Stimulated activated naive CD8-positive, alpha-beta T cell treated with anti-CD3 and anti-CD28 coated beads, Interleukin-15, amount 100 ng/mL, for 72 hours (primary cell): ENCODE measurements around the gene RASSF5.

Experiments
- ATAC-seq: fragments of 150-1000 bp; cut with Tn5 transposase; 2 replicates; pipeline ENCODE4 v1.10.0; 2021; ENCODE audit warnings: mild to moderate bottlenecking, moderate library complexity
- DNase-seq, 2 donors: peaks; one replicate each; pipeline ENCODE4 v3.0.0; 2021 to 2022
- H3K27ac Mint-ChIP-seq, 2 donors: one replicate each; pipeline ENCODE4 v1.8.0; 2022; ENCODE audit warnings: mild to moderate bottlenecking in 2 of 2, mixed read lengths in 2 of 2, moderate library complexity in 2 of 2
- H3K27me3 Mint-ChIP-seq: one replicate; pipeline ENCODE4 v1.8.0; 2022; ENCODE audit warnings: mixed read lengths
- H3K4me1 Mint-ChIP-seq: one replicate; pipeline ENCODE4 v1.8.0; 2022; ENCODE audit warnings: mild to moderate bottlenecking, mixed read lengths
- H3K4me3 Mint-ChIP-seq, 2 donors: one replicate each; pipeline ENCODE4 v1.8.0; 2022; ENCODE audit warnings: mild to moderate bottlenecking in 2 of 2, mixed read lengths in 2 of 2, moderate library complexity in 1 of 2
- H3K9me3 Mint-ChIP-seq, 2 donors: one replicate each; pipeline ENCODE4 v1.8.0; 2022; ENCODE audit warnings: mixed read lengths in 2 of 2

The RASSF5 gene, protein sequence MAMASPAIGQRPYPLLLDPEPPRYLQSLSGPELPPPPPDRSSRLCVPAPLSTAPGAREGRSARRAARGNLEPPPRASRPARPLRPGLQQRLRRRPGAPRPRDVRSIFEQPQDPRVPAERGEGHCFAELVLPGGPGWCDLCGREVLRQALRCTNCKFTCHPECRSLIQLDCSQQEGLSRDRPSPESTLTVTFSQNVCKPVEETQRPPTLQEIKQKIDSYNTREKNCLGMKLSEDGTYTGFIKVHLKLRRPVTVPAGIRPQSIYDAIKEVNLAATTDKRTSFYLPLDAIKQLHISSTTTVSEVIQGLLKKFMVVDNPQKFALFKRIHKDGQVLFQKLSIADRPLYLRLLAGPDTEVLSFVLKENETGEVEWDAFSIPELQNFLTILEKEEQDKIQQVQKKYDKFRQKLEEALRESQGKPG

DNA sequence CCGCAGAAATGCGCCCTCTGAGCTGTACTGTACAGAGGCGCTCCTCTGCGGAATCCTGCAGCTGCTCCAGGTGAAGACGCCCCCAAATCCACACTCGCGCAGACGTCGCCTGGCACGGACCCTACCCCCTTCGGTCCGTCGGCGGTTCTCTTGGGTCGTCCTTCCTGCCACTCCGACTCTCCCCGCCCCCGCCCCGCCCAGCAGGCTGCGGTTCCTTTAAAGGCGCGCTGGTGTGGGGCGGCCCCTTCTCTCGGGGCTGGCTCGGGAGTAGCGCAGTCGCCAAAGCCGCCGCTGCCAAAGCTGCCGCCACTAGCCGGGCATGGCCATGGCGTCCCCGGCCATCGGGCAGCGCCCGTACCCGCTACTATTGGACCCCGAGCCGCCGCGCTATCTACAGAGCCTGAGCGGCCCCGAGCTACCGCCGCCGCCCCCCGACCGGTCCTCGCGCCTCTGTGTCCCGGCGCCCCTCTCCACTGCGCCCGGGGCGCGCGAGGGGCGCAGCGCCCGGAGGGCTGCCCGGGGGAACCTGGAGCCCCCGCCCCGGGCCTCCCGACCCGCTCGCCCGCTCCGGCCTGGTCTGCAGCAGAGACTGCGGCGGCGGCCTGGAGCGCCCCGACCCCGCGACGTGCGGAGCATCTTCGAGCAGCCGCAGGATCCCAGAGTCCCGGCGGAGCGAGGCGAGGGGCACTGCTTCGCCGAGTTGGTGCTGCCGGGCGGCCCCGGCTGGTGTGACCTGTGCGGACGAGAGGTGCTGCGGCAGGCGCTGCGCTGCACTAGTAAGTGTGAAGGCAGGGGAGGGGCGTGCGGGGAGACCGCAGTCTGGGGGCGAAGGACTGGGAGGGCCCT, at the start of gene RASSF5:
Gene RASSF5 (plus strand): TSS at position 248 of the 846 bp plus-strand sequence. CDS start 72 bp downstream, at position 320.
- peaks cover 55% of the 10 kb centered on the region for H3K27me3 Mint-ChIP-seq
- H3K4me1 Mint-ChIP-seq, result peaks cover 62% of the 10 kb centered on the region

DNA sequence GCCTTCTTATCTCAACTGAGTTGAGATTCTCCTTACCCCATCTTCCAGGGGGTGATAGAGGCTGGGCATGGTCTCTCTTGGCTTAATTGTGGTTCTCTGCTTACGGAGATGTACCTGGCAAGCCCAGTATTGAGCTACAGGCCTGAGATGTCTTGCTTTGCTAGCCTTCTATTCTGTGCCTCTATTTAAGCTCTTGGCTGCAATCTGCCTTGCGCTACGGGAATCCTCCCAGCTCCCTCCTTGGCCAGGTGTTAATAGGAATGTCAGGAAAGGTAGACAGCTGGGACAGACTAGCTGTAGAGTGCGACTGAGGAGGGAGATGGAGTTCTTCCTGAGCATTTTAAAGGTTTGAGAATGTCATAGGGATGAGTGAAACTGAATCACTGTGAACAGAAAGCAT, 47.6 kb upstream of the RASSF5 start:
- Mint-ChIP-seq H3K27ac (peak overlapping the region in 1 of 2 donors; percentile 35), H3K9me3 (no peaks in the 10 kb centered on the region), H3K4me1 (peaks cover 31% of the 10 kb centered on the region), H3K4me3 (no peak overlapping the region), H3K27me3 (no peaks in the 10 kb centered on the region)
- DNase-seq (no peak), ATAC-seq (no peak)

More for the DNA sequence above, at the start of gene RASSF5:
- peak within 1 kb of the TSS; percentile 77 to 80 for H3K4me3 Mint-ChIP-seq
- no peaks in the 10 kb centered on the region for H3K9me3 Mint-ChIP-seq
- ATAC-seq (peak; percentile 83), DNase-seq (peak; percentile 76 to 87)
- H3K27ac Mint-ChIP-seq, result peak within 1 kb of the TSS; percentile 28 to 89

DNA sequence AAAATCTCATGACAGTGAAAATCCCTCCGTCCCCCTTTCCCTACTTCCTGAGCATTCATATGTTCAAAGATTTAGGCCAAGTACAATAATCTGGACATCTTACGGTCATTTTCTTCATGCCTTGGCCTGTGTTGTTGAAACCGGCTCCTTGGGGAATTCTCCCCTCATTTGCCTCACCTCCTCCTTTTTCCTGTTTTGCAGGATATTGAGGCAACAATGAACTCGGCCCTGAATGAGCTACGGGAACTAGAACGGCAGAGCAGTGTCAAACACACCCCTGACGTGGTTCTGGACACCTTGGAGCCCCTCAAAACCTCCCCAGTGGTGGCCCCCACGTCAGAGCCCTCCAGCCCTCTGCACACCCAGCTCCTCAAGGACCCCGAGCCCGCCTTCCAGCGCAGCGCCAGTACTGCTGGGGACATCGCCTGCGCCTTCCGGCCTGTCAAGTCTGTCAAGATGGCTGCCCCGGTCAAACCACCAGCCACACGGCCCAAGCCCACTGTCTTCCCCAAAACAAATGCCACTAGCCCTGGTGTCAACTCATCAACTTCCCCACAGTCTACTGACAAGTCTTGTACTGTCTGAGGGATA, 46.4 kb upstream of the RASSF5 start:
- peaks cover 42% of the 10 kb centered on the region for H3K4me1 Mint-ChIP-seq
- no peak overlapping the region for H3K27ac Mint-ChIP-seq
- no peaks in the 10 kb centered on the region for H3K9me3 Mint-ChIP-seq
- no peak for ATAC-seq
- no peaks in the 10 kb centered on the region for H3K27me3 Mint-ChIP-seq
- DNase-seq, result no peak
- H3K4me3 Mint-ChIP-seq, result no peak overlapping the region

DNA sequence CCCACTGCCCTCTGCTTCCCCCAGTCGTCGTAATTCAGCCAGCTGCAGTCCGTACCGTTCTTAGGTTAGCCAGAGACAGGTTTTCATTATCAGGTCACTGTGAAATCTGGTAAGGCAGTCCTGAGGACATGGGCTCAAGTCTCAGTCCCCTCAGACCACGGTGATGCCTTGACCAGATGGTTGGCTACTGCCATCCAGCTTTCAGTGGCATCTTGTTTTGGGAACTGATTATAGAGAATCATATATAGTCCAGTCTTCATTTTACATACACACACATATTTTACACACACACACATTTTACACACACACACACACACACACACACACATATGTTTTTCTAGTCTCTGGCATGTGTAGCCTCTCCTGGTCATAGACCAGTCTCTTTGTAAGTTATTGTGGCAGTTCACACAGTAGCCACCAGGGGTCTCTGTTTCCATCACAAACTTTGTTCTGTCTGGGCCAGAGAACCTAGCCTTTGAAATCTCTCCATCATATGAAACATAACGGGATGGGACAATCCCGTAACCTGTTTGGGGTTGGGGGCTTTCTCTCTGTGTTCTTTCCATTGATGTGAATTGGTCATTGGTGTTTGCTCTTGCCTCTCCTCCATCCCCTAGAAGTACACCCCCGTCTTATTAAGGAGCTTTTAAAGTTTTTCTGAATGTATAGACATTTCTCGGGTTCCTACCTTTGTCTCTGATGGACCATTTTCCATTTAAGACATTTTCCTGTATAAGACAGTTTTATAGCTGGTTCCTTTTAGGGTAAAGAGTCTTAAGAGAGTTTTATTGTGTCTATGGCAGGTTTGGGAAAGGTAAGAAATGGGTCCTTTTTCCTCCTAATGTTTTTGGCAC, 45.5 kb upstream of the RASSF5 start:
- Mint-ChIP-seq H3K27ac (no peak overlapping the region), H3K9me3 (no peaks in the 10 kb centered on the region), H3K27me3 (no peaks in the 10 kb centered on the region), H3K4me1 (peaks cover 51% of the 10 kb centered on the region), H3K4me3 (no peak overlapping the region)
- DNase-seq (peak; percentile 66 to 69), ATAC-seq (peak; percentile 65)

DNA sequence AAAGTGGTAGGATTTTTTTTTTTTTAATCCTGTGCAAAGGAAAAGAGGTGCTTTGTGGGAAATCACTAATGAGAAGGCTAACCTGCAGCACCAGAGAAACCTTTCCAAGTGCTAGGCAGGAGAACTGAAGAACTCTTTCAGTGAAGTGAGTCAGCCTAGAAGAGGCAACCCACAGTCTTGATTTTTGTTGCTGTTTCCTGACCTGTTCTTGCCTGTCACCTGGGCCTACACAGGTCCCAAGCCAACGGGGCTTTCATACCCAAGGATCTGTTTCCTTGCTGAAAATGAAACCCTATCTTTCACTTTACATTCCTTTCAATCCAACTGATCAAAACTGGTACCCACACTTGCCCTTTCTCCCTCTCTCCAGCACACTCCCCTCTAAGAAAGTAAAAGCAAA, 44.2 kb upstream of the RASSF5 start:
- no peaks in the 10 kb centered on the region for H3K27me3 Mint-ChIP-seq

DNA sequence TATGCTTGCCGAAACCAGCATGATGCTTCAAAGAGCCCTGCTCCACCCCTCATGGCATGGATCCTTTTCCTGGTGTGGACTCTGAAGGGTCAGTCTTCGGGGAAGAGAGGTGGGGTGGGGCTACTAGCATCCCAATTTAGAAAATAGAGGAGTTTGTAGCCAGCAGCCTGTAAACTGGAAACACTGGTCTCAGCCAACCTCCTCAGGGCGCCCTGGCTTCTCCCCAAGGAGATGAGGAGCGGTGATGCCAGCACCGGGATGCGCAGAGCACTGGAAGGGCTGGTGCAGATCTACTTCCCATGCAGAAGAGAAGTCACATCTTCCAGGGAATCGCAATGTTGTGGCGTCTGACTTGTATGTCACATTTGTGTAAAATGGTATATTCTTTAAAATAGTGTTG, 43.4 kb upstream of the RASSF5 start:
- no peak overlapping the region for H3K27ac Mint-ChIP-seq
- no peak overlapping the region for H3K4me3 Mint-ChIP-seq
- H3K9me3 Mint-ChIP-seq, result no peaks in the 10 kb centered on the region
- H3K27me3 Mint-ChIP-seq, result no peaks in the 10 kb centered on the region
- no peak for ATAC-seq
- DNase-seq, result no peak
- peaks cover 71% of the 10 kb centered on the region for H3K4me1 Mint-ChIP-seq

More for the DNA sequence above, 44.2 kb upstream of the RASSF5 start:
- no peaks in the 10 kb centered on the region for H3K9me3 Mint-ChIP-seq
- H3K4me3 Mint-ChIP-seq, result peak overlapping the region; percentile 10 to 26
- DNase-seq (peak in 1 of 2 donors; percentile 35), ATAC-seq (peak; percentile 65)
- H3K4me1 Mint-ChIP-seq, result peaks cover 64% of the 10 kb centered on the region
- H3K27ac Mint-ChIP-seq, result peak overlapping the region; percentile 38 to 67

DNA sequence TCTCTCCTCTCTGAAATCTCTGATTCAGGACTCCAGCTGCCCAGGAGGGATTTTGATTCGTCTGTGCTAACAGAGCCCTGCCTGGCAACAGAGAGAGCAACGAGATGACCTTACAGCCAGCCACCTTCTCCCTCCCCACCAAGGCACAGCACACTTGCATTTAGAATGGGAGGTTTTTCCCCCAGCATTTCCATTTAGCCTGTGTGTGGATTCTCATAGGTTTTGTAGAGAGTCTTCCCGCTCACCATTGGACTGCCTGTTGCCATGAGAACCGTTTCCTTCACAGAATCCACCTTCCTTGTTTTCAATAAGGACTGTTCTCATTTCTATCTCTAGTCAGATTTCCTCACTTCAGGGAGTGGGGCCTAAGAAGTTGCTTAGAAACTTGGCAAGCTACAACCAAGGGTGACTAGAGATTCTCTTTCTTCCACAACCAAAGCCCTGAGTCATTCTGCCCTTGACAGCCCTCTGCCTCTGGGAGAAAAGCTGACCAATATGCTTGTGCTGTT, 42.8 kb upstream of the RASSF5 start:
- no peaks in the 10 kb centered on the region for H3K27me3 Mint-ChIP-seq
- no peak overlapping the region for H3K4me3 Mint-ChIP-seq
- H3K9me3 Mint-ChIP-seq, result no peaks in the 10 kb centered on the region
- no peak overlapping the region for H3K27ac Mint-ChIP-seq
- DNase-seq (no peak), ATAC-seq (no peak)
- H3K4me1 Mint-ChIP-seq, result peaks cover 77% of the 10 kb centered on the region

DNA sequence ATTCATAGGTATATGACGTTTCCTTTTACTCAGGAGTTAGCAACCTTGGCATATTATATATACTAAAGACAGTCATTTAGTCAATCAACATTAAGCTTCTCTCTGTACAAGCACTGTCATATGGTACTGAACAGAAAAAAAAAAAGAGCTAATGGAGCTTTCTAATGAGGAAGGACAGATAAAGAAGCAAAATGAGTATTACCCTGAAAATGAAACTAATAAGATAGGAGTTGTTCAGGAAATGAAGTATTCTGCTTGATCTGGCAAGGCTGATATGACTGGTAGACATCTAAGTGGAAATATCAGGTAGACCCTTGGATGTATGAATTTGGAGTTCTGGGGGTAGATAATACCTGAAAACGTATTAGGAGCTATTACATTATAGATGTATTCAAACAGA, 41.4 kb upstream of the RASSF5 start:
- Mint-ChIP-seq H3K27ac (peak overlapping the region; percentile 41 to 84), H3K9me3 (no peaks in the 10 kb centered on the region), H3K27me3 (no peaks in the 10 kb centered on the region), H3K4me3 (peak overlapping the region; percentile 67 to 77), H3K4me1 (peaks cover 86% of the 10 kb centered on the region)
- no peak for DNase-seq
- ATAC-seq, result peak; percentile 11

DNA sequence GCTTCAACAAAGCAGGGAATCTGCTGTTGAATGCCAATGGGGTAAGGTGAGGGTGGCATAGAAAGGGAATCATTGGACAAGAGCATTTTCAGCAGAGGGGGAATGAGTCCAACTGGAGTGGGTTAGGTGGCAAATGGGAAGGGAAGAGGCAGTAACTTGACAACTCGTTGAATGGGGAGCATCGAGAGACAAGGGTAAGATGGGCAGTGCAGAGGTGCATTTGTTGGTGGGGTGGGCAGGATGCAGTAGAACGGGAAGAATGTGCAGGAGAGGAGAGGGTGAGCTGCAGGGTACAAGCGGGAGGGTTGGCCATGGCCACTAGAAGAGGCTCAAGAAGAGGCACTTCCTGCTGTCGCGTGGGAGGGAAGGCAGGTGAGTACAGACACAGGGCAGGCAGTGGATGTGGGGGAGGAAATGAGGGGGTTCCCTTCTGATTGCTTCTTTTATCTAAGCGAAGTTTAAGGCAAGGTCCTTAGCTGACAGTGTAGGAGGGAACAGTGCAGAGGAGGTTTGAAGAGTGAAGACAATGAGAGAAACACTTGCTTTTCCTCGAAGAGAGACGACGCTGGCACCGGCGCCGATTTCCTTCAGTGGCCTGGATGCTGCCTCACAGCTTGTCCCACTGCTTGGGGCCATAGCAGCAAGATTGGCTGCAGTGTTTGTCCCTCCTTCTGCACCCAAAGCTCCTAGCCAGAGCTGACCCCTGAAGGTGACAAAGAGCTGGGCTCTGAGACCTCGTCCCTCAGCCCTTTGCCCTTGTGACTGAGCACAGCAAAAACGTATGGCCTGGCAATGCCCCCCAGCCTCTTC, 40.3 kb upstream of the RASSF5 start:
- Mint-ChIP-seq H3K9me3 (no peaks in the 10 kb centered on the region), H3K27me3 (no peaks in the 10 kb centered on the region), H3K4me3 (peak overlapping the region; percentile 63 to 96), H3K4me1 (peaks cover 89% of the 10 kb centered on the region), H3K27ac (peak overlapping the region; percentile 36 to 52)
- peak in 1 of 2 donors; percentile 24 for DNase-seq
- ATAC-seq, result no peak

DNA sequence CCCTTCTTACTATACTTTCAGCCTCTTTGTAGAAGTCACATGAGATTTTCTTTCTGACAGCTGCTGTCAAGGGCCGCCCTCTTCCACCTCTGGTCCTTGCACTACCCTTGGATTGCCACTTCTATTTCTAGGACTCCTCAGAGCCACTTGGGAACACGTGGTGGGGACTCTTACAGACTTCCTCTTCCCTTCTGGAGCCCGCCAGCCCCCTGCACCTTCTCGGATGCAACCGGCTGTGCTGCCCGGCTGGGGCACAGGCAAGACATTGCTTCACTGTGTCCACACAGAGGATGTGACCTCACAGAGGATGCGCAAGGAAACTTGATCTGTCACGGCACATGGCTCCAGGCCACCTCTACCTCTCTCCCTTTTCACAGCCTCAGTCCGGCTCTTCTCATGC, 39.4 kb upstream of the RASSF5 start:
- Mint-ChIP-seq H3K4me3 (peak overlapping the region; percentile 63 to 96), H3K9me3 (no peaks in the 10 kb centered on the region), H3K27me3 (no peaks in the 10 kb centered on the region), H3K27ac (peak overlapping the region; percentile 66 to 91), H3K4me1 (peaks cover 90% of the 10 kb centered on the region)
- DNase-seq, result peak in 1 of 2 donors; percentile 48
- no peak for ATAC-seq

DNA sequence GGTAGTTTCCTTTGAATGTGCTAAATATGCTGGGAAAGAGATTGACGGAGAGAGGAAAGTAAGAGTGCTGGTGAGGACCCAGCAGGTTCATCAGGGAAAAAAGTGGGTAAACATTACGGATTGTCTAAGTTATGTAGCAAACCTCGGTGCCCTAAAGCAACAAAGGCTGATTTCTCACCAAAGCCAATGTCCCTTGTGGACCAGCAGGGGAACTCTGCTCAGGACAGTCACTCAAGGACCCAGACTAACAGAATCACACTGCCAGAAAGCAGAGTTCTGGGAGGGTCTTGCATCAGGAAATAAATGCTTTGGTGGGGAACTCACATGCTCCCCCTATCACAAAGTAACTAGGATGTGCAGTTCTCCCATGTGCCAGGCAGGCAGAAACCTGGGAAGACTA, 38.8 kb upstream of the RASSF5 start:
- Mint-ChIP-seq H3K4me3 (peak overlapping the region; percentile 63 to 96), H3K9me3 (no peaks in the 10 kb centered on the region), H3K27me3 (no peaks in the 10 kb centered on the region), H3K27ac (peak overlapping the region in 1 of 2 donors; percentile 91), H3K4me1 (peaks cover 90% of the 10 kb centered on the region)
- DNase-seq (no peak), ATAC-seq (no peak)

DNA sequence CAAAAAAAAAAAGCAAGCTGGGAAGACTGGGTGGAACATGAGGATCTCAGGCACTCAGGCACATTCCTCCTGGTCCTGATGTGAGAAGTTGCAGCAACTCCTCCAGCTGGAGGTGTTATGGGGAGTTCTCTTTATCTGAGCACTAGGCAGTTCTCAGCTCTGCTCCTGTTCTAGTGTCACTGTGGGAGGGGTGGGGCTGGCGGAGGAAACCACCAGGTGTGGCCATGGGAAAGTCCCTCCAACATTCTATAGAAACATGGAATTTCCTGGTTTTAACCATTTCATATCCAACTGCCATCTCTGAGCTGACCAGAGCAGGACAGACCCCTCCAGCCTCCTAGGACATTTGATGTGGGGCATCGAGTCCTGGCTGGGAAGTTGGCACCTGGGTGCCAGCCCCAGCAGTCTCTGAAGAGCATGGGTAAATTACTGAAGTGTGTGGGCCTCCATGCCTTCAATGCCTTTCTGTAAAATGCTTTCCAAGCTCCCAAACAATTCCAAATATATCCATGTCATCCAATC, 37.9 kb upstream of the RASSF5 start:
- peak overlapping the region; percentile 80 to 83 for H3K27ac Mint-ChIP-seq
- peak overlapping the region; percentile 96 to 97 for H3K4me3 Mint-ChIP-seq
- peaks cover 91% of the 10 kb centered on the region for H3K4me1 Mint-ChIP-seq
- no peaks in the 10 kb centered on the region for H3K9me3 Mint-ChIP-seq
- peak in 1 of 2 donors; percentile 34 for DNase-seq
- no peaks in the 10 kb centered on the region for H3K27me3 Mint-ChIP-seq
- ATAC-seq, result no peak

DNA sequence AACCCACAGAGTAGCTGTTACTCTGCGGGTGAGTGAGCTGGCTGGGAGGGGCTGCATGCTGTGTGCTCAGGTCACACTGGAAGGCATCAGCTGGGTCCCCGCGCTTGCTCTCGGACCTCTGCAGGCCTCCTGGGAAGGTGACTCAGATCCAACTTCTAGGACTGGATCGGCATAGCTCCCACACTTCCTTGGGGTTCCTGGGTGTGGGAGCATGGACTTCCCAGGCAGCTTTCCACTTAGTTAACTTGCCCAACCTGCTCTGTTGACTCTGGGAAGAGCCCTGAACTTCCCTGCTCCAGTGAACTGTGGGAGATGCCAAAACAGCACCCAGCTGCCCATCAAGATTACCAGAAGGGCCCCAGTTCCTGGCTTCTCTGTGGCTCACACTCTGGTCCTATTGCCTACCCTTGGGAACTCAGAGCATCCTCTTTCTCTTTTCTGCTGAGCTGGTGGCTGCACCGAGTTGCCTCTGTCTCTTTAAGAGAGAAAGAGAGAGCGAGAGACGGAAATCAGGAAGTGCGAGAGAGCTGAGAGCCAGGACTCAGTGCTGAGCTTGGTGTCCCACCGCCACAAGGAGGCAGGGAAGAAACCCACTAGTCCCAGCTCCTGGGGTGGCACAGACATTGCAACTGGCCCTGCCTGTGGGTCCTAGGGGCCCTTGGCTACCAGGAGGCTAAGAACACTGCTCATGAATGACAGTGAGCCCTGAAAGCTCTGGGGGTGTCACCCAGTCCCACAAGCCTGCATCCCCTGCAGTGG, 37.2 kb upstream of the RASSF5 start, which contains the start of gene IKBKE:
Gene IKBKE (plus strand): TSS at position 544 of the 759 bp plus-strand sequence. CDS start 2,752 bp downstream, outside the sequence.
- ATAC-seq (peak; percentile 53), DNase-seq (peak; percentile 55 to 56)
- H3K4me1 Mint-ChIP-seq, result peaks cover 91% of the 10 kb centered on the region
- peak within 1 kb of the TSS; percentile 96 to 97 for H3K4me3 Mint-ChIP-seq
- peak within 1 kb of the TSS; percentile 80 to 94 for H3K27ac Mint-ChIP-seq
- H3K27me3 Mint-ChIP-seq, result no peaks in the 10 kb centered on the region
- no peaks in the 10 kb centered on the region for H3K9me3 Mint-ChIP-seq
